ENCODE data around the gene LSM14B.
"Not testable (repeated sequence)": the region's sequence is repeated elsewhere in the genome, so short reads cannot be mapped to it uniquely, and the experiment has no call there.

LSM14B gene

DNA sequence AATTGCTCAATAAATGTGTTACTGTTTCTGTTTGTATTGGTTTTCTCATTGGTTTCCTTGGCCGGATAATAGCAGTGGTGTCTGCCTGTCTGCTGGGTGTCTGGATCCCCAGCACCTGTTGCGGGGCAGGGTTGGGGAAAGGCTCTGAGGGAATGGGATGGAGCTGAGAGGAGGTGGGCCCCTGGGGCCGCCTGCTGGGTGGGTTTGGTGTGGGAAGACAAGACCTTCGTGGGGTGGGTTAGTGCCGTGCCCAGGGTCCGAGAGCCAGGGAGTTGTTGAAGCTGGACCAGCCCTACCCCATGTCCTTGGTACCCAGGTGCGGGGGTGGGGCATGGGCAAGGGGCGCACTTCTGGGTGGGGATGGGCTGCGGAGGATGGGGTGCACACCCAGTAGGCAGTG lies 25.3 kb downstream of the LSM14B start:
- no peak for DNase-seq

- DNase-seq: not testable (repeated sequence)
Measured at GRCh38 chr20:62148383-62148782, 26.1 kb downstream of the LSM14B start.

GRCh38 chr20:62148908-62149314 lies 26.6 kb downstream of the LSM14B start:
- no peak for DNase-seq

- no peak for DNase-seq
Measured at GRCh38 chr20:62149532-62150309, 27.4 kb downstream of the LSM14B start.

DNA sequence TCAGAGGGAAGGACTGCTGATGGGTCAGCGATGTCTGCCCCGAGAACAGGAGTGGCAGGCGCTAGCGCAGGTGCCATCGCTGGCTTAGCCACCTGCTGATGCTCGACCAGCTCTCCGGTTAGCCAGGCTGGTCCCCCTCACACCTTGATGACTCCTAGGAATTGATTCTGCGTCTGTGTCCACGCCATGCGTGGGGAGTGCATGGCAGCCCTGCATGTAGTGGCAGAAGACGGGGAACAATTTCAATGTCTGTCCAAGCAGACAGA lies 28.0 kb downstream of the LSM14B start:
- no peak for DNase-seq

GRCh38 chr20:62151225-62151624 lies 28.9 kb downstream of the LSM14B start:
- no peak for DNase-seq

- DNase-seq: no peak
Measured at GRCh38 chr20:62151835-62152364, 29.6 kb downstream of the LSM14B start.

DNA sequence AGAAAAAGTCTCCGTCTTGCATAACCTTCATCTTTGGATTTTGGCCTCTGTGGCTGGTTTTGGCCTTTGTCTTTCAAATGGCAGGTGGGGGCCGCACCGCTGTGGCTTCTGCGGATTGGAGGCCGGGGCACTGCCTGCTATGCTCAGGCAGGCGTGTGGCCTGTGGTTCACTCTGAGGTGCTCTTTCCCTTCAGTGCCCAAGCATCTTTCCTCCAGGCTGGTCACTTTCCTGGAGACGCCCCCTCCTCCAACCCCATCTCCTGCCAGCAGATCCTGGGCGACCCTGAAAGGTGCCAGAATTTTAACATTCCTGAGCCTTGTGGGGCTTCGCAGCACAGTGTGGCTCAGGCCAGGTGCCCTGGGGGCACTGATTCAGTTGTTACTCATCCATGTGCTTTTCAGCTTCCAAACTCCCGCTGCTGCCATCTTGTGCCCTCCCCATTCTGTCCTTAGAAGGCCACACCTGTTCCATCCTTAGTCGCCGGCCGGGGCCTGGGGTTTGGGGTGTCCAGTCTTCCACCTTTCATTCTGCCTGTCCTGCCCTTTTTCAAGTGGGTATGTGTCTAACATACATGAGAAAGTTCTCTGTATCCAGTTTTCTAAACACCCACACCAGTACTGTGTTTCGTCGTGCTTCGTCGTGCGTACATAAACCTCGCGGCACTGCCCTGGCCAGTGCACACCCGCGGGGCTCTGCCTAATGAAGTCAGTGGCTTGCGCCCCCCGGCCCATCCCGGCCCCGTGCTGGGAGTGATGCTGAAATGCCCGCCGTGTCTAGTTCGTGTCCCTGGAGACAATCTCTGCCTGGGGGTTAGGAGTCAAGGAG lies 33.4 kb downstream of the LSM14B start:
- DNase-seq: no peak

DNA sequence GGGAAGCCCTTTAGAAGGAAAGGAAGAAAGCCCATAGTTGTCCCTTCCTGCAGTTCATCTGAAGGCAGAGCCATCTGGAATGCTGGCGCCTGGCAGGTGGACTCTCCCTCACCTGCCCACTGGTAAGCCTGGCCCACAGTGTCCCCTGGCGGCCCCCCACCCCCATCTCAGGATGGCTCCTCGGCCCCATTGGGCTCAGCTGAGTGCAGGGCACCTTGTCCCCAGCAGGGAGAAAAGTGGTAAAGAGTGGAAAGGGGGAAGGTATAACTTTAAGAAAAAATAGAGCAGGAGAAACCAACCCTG lies 33.9 kb downstream of the LSM14B start:
- DNase-seq: no peak

GRCh38 chr20:62156592-62157386 lies 34.5 kb downstream of the LSM14B start:
- peak; percentile 29 for DNase-seq

DNA sequence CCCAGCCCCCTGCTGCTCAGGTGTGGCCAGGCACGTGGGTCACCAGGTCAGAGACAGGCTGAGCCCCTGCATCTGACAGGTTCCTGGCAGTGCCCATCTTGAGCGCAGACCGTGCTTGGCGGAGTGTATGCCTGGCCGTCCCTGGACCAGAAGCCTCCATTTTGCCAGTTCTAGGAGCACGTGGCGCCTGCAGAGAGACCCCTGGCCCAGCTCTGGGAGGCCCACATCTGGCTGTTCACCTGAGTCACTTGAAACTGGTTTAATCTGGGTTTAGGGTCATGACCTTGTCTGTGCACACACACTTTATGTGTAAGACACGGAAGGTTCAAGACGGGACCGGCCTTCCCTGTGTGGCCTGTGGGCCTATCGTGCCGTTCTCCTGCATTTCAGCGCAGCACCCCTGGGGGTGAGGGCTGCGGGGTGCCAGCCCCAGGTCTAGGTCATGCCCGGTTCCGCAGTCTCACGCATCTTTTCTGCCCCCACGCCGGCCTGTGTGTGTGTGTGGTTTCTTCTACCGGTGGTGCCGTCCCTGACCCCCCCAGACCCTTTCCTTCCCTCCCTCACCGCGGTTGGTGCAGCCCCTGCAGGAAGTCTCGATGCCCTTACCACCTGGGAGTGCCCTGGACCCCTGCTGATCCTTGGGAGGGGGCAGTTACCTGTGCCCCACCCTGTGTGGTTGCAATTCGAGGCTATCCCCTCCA lies 35.3 kb downstream of the LSM14B start:
- DNase-seq: no peak

DNA sequence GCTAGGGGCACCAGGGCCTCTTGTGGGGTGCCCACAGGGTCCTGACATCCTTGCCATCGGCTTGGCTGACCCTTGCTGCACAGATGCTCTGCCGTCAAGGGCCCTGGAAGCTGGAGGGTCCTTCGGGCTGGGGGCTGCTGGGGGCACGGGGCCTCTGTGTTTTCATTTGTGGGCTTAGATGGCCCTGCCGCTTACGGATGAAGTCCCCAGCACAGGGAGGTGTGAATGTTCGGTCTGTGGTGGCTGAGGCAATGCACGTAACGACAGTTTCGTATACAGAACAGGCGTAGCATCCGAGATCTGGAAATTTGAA lies 35.8 kb downstream of the LSM14B start:
- DNase-seq: no peak

DNA sequence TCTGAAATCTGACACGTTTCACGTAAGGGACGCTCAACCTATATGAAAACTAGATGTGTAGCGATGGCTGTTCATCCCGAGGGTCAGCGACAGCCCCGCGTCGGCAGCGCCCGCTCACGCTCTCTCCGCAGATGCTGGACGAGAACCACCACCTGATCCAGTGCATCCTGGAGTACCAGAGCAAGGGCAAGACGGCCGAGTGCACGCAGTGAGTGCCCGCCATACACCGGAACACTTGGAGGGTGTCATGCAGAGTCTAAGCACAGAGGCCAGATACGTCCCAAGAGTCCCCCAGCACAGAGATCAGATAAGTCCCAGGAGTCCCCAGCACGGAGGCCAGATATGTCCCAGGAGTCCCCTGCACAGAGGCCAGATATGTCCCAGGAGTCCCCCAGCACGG lies 36.3 kb downstream of the LSM14B start:
- DNase-seq: no peak

DNA sequence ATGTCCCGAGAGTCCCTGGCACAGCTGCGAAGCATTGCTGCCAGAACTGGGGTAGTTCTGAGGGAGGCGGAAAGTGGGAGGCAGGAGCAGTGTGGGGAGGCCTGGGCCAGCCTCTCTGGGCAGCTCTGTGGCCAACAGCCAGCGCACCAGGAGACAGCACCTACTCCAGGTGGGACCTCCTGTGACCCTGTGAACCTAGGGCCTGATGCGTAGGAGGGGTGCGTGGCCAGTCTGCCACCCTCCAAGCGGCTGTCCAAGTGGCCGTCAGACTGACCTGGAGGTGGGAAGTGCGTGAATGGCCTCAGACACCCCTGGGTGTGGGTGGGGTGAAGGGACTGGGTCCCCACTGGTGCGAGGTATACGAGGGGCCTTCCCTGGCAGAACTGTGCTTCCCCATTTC lies 36.8 kb downstream of the LSM14B start:
- DNase-seq: no peak

DNA sequence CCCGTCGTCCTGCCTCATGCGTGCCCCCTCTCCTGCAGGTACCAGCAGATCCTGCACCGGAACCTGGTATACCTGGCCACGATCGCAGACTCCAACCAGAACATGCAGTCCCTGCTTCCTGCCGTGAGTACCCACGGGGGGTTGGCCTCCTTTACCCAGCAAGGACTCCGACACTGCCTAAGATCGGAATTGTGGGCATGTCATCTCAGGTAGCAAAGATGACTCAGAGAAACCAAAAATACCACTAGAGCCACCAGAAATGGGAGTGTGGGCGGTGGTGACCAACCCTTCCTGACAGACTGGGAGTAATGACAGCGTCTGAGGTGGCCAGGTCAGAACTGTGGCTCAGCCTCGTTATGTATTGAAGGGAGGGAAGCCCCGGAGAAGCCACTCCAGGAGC lies 37.6 kb downstream of the LSM14B start:
- DNase-seq: no peak

GRCh38 chr20:62160253-62160652 lies 38.0 kb downstream of the LSM14B start:
- DNase-seq: no peak

DNA sequence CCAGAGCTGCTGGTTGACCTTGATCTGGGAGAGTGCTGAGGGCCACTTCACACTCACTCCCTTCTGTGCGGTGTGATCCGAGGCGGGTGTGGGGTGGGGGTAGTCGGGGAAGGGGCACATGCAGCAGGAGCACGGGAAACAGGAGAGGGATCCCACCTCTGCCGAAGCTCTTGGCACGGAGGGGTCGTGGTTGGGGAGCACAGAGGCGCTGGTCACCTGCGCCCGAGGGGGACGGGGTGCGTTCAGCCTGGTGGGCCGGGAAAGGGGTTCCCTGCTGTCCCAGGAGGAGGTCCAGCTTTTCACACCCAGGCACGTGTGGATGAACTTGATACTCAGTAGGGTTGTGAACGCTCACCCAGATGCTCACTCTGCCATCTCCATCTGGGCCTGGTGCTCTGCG lies 38.6 kb downstream of the LSM14B start:
- no peak for DNase-seq

GRCh38 chr20:62161347-62161746 lies 39.1 kb downstream of the LSM14B start:
- DNase-seq: no peak

DNA sequence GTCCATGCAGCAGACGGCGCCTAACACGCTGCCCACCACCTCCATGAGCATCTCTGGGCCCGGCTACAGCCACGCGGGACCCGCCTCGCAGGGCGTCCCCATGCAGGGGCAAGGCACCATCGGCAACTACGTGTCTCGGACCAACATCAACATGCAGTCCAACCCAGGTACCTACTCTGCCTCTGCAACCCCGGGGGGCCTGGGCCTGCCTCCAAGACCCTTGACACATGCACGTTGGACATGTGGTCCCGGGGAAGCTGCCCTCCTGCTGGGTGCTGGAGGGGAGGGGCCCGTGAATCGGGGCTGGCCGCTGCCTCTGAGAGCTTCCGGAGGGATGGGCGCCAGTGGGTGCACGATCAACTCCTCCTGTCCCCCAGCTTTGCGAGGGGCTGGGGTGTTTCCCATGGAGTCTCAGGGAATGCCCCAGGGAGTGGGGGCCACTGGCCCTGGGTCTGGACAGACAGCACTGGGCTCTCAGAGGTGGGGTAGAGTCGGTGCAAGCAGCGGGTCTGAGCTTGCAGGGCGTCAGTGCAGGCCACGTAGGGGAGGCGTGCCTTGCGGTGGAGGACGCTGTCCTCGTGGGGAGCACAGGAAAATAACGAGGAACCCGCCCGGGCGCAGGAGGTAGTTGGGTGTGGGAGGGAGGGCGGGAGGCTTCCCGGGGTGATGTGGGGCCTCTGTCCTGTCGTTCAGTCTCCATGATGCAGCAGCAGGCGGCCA lies 40.6 kb downstream of the LSM14B start:
- DNase-seq: no peak

DNA sequence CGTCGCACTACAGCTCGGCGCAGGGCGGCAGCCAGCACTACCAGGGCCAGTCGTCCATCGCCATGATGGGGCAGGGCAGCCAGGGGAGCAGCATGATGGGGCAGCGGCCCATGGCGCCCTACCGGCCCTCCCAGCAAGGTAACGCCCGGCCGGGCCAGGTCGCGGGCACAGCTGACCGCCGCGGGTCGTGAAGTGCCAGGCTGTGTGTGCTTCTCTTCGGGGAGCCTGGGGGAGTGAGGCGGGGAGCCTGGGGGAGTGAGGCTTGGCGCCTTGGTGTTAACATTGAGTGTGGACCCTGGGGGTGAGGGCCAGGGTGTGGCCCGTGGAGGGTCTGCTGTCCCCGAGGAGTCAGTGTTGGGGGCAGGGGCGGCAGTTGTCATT lies 41.2 kb downstream of the LSM14B start:
- DNase-seq: no peak

DNA sequence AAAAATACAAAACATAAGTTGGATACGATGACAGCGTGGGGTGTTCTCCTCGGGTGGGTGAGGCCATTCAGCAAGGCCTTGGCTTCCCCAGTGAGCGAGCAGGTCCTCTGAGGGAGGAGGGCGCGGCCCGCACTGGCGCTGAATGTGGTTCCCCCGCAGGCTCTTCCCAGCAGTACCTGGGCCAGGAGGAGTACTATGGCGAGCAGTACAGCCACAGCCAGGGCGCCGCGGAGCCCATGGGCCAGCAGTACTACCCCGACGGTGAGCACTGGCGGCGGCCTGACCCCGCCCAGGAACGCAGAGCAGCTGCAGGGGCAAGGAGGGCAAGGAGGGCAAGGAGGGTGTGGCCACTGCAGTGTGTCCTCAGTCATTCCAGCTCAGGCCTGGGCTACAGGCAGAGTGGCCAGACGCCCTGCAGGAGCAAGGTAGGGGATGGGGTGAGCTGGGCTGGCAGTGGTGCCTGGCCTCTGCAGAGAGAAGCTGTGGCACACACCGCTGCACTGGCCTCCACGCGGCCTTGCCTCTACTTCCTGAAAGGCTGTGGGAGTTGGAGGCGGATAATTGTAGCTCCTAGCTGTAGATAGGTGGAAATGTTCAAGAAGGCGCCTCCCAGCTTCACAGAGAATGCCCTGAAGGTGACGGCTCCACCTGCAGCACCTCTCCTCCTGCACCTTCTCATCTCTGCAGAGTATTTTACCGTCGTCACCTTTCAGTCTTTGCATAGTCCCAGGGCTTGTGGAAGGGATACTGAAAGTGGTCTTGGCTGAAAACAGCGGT lies 41.9 kb downstream of the LSM14B start:
- DNase-seq: no peak
